RPMI8226 (cell line): Measurements from ENCODE around the gene HMX2.

Experiments
- DNase-seq: peaks from one replicate; pipeline ENCODE4 v3.0.0-alpha.2; 2015

The HMX2 gene

GRCh38 chr10:123139521-123140163 is 8.3 kb upstream of the HMX2 start:
- DNase-seq = no peak

GRCh38 chr10:123140164-123140982 is 7.6 kb upstream of the HMX2 start:
- DNase-seq = no peak

GRCh38 chr10:123140983-123141390 is 6.9 kb upstream of the HMX2 start:
- no peak for DNase-seq

GRCh38 chr10:123141791-123142700 is 5.9 kb upstream of the HMX2 start:
- no peak for DNase-seq

GRCh38 chr10:123142701-123143161 is 5.2 kb upstream of the HMX2 start:
- DNase-seq = no peak

- no peak for DNase-seq
Measured at GRCh38 chr10:123143162-123143824, 4.6 kb upstream of the HMX2 start.

GRCh38 chr10:123143825-123144168 is 4.1 kb upstream of the HMX2 start:
- DNase-seq = no peak

- DNase-seq = no peak
Measured at GRCh38 chr10:123144697-123145541, 3.0 kb upstream of the HMX2 start.

GRCh38 chr10:123145542-123146012 is 2.4 kb upstream of the HMX2 start:
- DNase-seq = no peak

- no peak for DNase-seq
Measured at GRCh38 chr10:123146013-123146893, 1.7 kb upstream of the HMX2 start.

GRCh38 chr10:123146894-123147634 is 872 bp upstream of the HMX2 start:
- DNase-seq = no peak

GRCh38 chr10:123148414-123149161 is 652 bp downstream of the HMX2 start:
- DNase-seq = no peak

GRCh38 chr10:123149162-123149567 is 1.2 kb downstream of the HMX2 start:
- DNase-seq = no peak

GRCh38 chr10:123149568-123150270 is 1.8 kb downstream of the HMX2 start:
- no peak for DNase-seq

- DNase-seq = no peak
Measured at GRCh38 chr10:123150271-123150985, 2.5 kb downstream of the HMX2 start.

- peak; percentile 67 for DNase-seq
Measured at GRCh38 chr10:123150986-123151736, 3.2 kb downstream of the HMX2 start.

- DNase-seq = no peak
Measured at GRCh38 chr10:123151737-123152135, 3.8 kb downstream of the HMX2 start.
